Vagina (tissue), 2 donors: ENCODE data around the gene PTGES3L. TPM values are rescaled to one million over a fixed set of nuclear protein-coding genes. Genes with fewer than 3 reads are reported as not detected.
"Not testable (repeated sequence)": the region's sequence is repeated elsewhere in the genome, so short reads cannot be mapped to it uniquely, and the experiment has no call there.

Source experiments
- DNase-seq, 2 donors: peaks; one replicate each; pipeline ENCODE4 v3.0.0-alpha.2; 2017; ENCODE audit errors: extremely low spot score in 2 of 2
- H3K27ac ChIP-seq: fragments of 200-600 bp; sonication (generic); one replicate; pipeline ENCODE4 v1.5.1; 2019
- H3K27me3 ChIP-seq: fragments of 200-600 bp; sonication (generic); one replicate; pipeline ENCODE4 v1.5.1; 2019
- H3K36me3 ChIP-seq, 2 donors: fragments of 200-600 bp; sonication (generic); one replicate each; pipeline ENCODE4 v1.5.1; 2017 to 2019
- H3K4me1 ChIP-seq: fragments of 200-600 bp; sonication (generic); one replicate; pipeline ENCODE4 v1.5.1; 2019
- H3K4me3 ChIP-seq, 2 donors: fragments of 200-600 bp; sonication (generic); 1 replicate in 1 of 2; 2 replicates in 1 of 2; pipeline ENCODE4 v1.5.1; 2016 to 2019
- H3K9me3 ChIP-seq: fragments of 200-600 bp; sonication (generic); one replicate; pipeline ENCODE4 v1.5.1; 2019
- CTCF ChIP-seq, 3 experiments: fragments of 450-650 bp in 2 of 3; fragments of 200-600 bp in 1 of 3; sonication (generic) in 1 of 3; IDR thresholded peaks; one replicate each; pipeline ENCODE4 v1.5.1; 2017 to 2019; ENCODE audit warnings: antibody characterized with exemption in 3 of 3, mild to moderate bottlenecking in 2 of 3, moderate library complexity in 2 of 3
- POLR2A ChIP-seq, 2 donors: fragments of 450-650 bp; IDR thresholded peaks; one replicate each; pipeline ENCODE4 v1.6.1; 2017; ENCODE audit warnings: antibody characterized with exemption in 2 of 2, mild to moderate bottlenecking in 2 of 2, moderate library complexity in 2 of 2
- POLR2AphosphoS5 ChIP-seq, 2 donors: sonication (generic); formaldehyde crosslinking; IDR thresholded peaks; one replicate each; pipeline ENCODE4 v1.9.0; 2017; ENCODE audit warnings: antibody characterized with exemption in 2 of 2, mild to moderate bottlenecking in 2 of 2, low read depth in 1 of 2; ENCODE audit not compliant: insufficient read depth in 1 of 2
- intact Hi-C: fragments of 100-400 bp; cut with DNase I; formaldehyde crosslinking; loops from one replicate; pipeline ENCODE4 v1.15.1; 2023
- total RNA-seq: library from RNA; depleted of rRNA; stranded (reverse); fragments of >200 nt; gene quantifications from one replicate; pipeline ENCODE4 v1.2.3, GENCODE V29; 2016

The PTGES3L gene
- total RNA-seq, 1 donor from 2014 or later = 1.5 TPM

DNA sequence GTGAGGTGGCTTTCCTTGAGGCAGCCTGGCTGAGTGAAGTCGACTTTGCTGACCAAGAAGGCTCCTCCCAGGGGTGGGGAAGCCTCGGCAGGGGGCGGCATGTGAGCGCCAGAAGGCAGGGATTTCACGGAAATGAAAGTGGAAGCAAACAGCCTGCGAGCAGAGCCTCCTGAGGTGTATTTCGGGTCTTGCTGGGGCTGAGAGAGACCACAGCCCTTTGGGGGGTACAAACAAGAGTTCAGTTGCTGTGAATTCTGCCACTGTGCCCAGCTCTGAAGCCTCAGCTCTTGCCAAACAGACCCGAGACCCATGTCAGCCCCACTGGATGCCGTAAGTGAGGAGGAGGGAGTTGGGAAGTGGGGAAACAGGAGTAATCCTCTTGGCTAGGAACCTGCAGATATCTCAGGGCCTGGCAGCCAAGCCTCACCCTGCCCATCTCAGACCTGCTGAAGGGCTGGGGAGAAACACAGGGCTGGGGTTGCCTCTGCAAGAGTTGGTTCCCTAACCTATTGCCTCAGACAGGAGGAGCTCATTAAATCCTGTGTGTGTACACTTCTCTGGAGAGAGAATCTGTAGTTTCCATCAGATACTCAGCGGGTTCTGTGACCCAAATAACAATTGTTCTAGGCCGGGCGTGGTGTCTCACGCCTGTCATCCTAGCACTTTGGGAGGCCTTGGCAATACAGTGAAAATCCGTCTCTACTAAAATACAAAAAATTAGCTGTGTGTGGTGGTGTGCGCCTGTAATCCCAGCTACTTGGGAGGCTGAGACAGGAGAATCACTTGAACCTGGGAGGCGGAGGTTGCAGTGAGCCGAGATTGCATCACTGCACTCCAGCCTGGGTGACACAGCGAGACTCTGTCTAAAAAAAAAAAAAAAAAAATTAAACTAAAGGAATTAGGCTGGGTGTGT is 27.0 kb upstream of the PTGES3L start, which contains the start of gene IFI35:
TSS of gene IFI35 (plus strand) at position 146 of the 913 bp plus-strand sequence. CDS start at position 310, 164 bp downstream.
- TF ChIP-seq CTCF (IDR thresholded peaks at IDR 0.05) (peak; percentile 21 to 85 (median 36)), POLR2AphosphoS5 (IDR thresholded peaks at IDR 0.05; ENCODE audit: insufficient read depth in 1 of 2, low read depth in 1 of 2) (peak; percentile 77 to 84), POLR2A (IDR thresholded peaks at IDR 0.05) (peak in 1 of 2 donors; percentile 34)

DNA sequence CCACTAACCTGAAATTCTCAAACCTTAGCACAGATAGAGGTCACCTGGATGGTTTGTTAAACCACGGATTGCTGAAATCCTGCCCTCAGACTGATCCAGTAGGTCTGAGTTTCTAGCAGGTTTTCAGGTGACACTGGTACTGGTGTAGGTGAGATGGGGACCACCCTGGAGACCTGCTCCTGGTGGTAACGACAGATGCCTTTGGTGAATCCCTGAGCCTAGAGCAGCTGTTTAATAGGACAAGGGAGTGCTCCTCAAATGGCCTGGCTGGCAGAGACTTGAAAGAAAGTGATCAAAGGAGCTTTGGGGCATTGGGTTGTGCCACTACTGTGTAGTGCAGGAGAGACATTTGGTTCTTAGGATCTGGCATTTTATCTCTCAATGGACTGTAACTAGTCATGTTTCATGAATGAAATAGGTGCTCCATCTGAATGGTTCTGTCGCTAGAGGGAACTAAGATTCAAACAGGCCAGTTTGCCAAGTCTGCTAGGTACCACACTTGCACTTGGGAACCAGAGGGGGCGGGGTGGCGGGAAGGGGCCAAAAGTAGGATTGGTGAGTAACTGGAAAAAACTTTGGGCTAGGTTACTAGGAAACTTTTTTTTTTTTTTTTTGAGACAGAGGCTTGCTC is 23.8 kb upstream of the PTGES3L start:
- DNase-seq = no peak
- H3K9me3 ChIP-seq = no peaks in the 10 kb centered on the region
- TF ChIP-seq POLR2A (IDR thresholded peaks at IDR 0.05) (no peak), POLR2AphosphoS5 (IDR thresholded peaks at IDR 0.05; ENCODE audit: insufficient read depth in 1 of 2, low read depth in 1 of 2) (no peak), CTCF (IDR thresholded peaks at IDR 0.05) (no peak)
- intact Hi-C loops = no loop called here
- no peaks in the 10 kb centered on the region for H3K27me3 ChIP-seq
- no peak overlapping the region for H3K27ac ChIP-seq
- peaks cover 40% of the 10 kb centered on the region for H3K4me1 ChIP-seq
- peaks cover 0 to 37% of the 10 kb centered on the region in 2 donors for H3K36me3 ChIP-seq
- H3K4me3 ChIP-seq = no peak overlapping the region

More for the DNA sequence above, 27.0 kb upstream of the PTGES3L start, which contains the start of gene IFI35:
- no peaks in the 10 kb centered on the region for H3K9me3 ChIP-seq
- H3K27ac ChIP-seq = peak within 1 kb of the TSS; percentile 88
- DNase-seq = peak in 1 of 2 donors; percentile 94
- peaks cover 50% of the 10 kb centered on the region for H3K4me1 ChIP-seq
- peak within 1 kb of the TSS; percentile 64 to 78 for H3K4me3 ChIP-seq
- H3K36me3 ChIP-seq = peaks cover 0 to 22% of the 10 kb centered on the region in 2 donors
- no peaks in the 10 kb centered on the region for H3K27me3 ChIP-seq
- intact Hi-C loops = no loop called here

DNA sequence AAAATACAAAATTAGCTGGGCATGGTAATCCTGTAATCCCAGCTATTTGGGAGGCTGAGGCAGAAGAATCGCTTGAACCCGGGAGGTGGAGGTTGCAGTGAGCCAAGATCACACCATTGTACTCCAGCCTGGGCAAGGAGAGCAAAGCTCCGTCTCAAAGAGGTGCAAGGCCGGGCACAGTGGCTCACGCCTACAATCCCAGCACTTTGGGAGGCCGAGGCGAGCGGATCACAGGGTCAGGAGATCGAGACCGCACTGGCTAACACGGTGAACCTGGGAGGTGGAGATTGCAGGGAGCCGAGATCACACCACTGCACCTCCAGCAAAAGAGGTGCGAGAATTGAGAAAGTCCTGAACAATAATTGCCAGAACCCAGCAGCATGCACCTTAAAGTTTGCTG is 21.0 kb upstream of the PTGES3L start:
- DNase-seq, H3K9me3 ChIP-seq, H3K4me3 ChIP-seq, intact Hi-C loops, H3K27me3 ChIP-seq, H3K27ac ChIP-seq: not testable (repeated sequence)
- H3K4me1 ChIP-seq = peaks cover 25% of the 10 kb centered on the region
- peaks cover 0 to 37% of the 10 kb centered on the region in 2 donors for H3K36me3 ChIP-seq

DNA sequence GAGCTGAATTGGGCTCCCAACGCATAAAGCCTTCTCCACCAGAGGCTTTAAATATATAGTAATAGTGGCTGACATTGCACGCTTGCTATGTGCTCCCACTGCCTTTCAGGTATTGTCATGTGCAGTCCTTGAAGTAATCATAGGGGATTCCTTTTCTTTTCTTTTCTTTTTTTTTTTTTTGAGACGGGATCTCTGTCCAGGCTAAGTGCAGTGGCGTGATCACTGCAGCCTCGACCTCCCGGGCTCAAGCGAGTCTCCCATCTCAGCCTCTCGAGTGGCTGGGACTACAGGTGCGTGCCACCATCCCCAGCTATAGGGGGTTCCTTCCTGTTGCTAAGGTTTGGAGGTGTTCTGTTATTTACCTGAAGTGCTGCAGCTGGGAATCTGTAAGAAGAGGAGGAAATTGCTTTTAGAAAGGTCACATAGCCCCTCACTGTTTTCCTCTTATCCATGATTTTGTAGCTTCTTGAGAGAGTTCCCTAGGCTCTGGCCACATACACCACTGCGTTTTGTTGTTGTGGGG is 19.2 kb upstream of the PTGES3L start:
- H3K36me3 ChIP-seq = peaks cover 0 to 30% of the 10 kb centered on the region in 2 donors
- TF ChIP-seq CTCF (IDR thresholded peaks at IDR 0.05) = no peak
- TF ChIP-seq POLR2A (IDR thresholded peaks at IDR 0.05) = no peak
- no peak for TF ChIP-seq POLR2AphosphoS5 (IDR thresholded peaks at IDR 0.05; ENCODE audit: insufficient read depth in 1 of 2, low read depth in 1 of 2)
- H3K27ac ChIP-seq = peak overlapping the region; percentile 83
- peaks cover 24% of the 10 kb centered on the region for H3K4me1 ChIP-seq
- intact Hi-C loops = no loop called here
- no peaks in the 10 kb centered on the region for H3K27me3 ChIP-seq
- H3K4me3 ChIP-seq = peak overlapping the region; percentile 76 to 86
- H3K9me3 ChIP-seq = no peaks in the 10 kb centered on the region
- DNase-seq = no peak
